ENCODE data around the gene DPP6. TPM values are rescaled to one million over a fixed set of nuclear protein-coding genes. Genes with fewer than 3 reads are reported as not detected.
"Not testable (repeated sequence)": the region's sequence is repeated elsewhere in the genome, so short reads cannot be mapped to it uniquely, and the experiment has no call there.

The DPP6 gene
- total RNA-seq, 1 donor from 2014 or later = 0.39 TPM

GRCh38 chr7:154918266-154918665 lies 866.1 kb downstream of the DPP6 start:
- no peaks in the 10 kb centered on the region for H3K36me3 ChIP-seq
- TF ChIP-seq EZH2 (IDR thresholded peaks at IDR 0.05) (no peak), CTCF (IDR thresholded peaks at IDR 0.05) (no peak), EZH2phosphoT487 (IDR thresholded peaks at IDR 0.05) (no peak)
- H3K9me3 ChIP-seq (ENCODE audit: low read depth) = no peaks in the 10 kb centered on the region
- no peaks in the 10 kb centered on the region for H3K36me3 Mint-ChIP-seq
- no peak overlapping the region for H2AFZ ChIP-seq (replicated peaks)
- H3K4me2 ChIP-seq = no peak overlapping the region
- no peaks in the 10 kb centered on the region for H3K9me3 Mint-ChIP-seq
- peaks cover 6% of the 10 kb centered on the region for H3K27me3 Mint-ChIP-seq (ENCODE audit: insufficient read depth, low read depth)
- H3K4me1 Mint-ChIP-seq = peaks cover 4% of the 10 kb centered on the region
- H3K27ac Mint-ChIP-seq = no peak overlapping the region
- H3F3A ChIP-seq (ENCODE audit: low read depth) = no peaks in the 10 kb centered on the region
- no peak overlapping the region for H3K4me3 Mint-ChIP-seq
- H3K4me1 ChIP-seq = no peaks in the 10 kb centered on the region
- no peak for DNase-seq (ENCODE audit: low spot score)
- no peak overlapping the region for H3K9ac ChIP-seq
- no peaks in the 10 kb centered on the region for H3K79me2 ChIP-seq (ENCODE audit: low read depth)
- H3K4me3 ChIP-seq = no peak overlapping the region
- H3K27me3 ChIP-seq = peaks cover 13% of the 10 kb centered on the region
- no peaks in the 10 kb centered on the region for H4K20me1 ChIP-seq (ENCODE audit: low read depth)
- no peak overlapping the region for H3K27ac ChIP-seq

- Histone ChIP-seq H3K9ac (no peak overlapping the region), H3K4me3 (no peak overlapping the region), H3F3A (ENCODE audit: low read depth) (no peaks in the 10 kb centered on the region), H2AFZ (replicated peaks) (no peak overlapping the region), H3K4me1 (no peaks in the 10 kb centered on the region), H3K9me3 (ENCODE audit: low read depth) (no peaks in the 10 kb centered on the region), H3K27ac (no peak overlapping the region), H3K36me3 (no peaks in the 10 kb centered on the region), H3K4me2 (no peak overlapping the region), H3K79me2 (ENCODE audit: low read depth) (no peaks in the 10 kb centered on the region), H3K27me3 (peaks cover 13% of the 10 kb centered on the region), H4K20me1 (ENCODE audit: low read depth) (no peaks in the 10 kb centered on the region)
- DNase-seq (ENCODE audit: low spot score) = no peak
- H3K27ac Mint-ChIP-seq = no peak overlapping the region
- TF ChIP-seq CTCF (IDR thresholded peaks at IDR 0.05) (no peak), EZH2 (IDR thresholded peaks at IDR 0.05) (no peak), EZH2phosphoT487 (IDR thresholded peaks at IDR 0.05) (no peak)
- H3K27me3 Mint-ChIP-seq (ENCODE audit: insufficient read depth, low read depth) = peaks cover 6% of the 10 kb centered on the region
- no peaks in the 10 kb centered on the region for H3K36me3 Mint-ChIP-seq
- no peaks in the 10 kb centered on the region for H3K9me3 Mint-ChIP-seq
- peaks cover 3% of the 10 kb centered on the region for H3K4me1 Mint-ChIP-seq
- no peak overlapping the region for H3K4me3 Mint-ChIP-seq
These were observed 866.5 kb downstream of the DPP6 start for GRCh38 chr7:154918741-154919140.

GRCh38 chr7:154919344-154920225 lies 867.4 kb downstream of the DPP6 start:
- H3K4me1 ChIP-seq = no peaks in the 10 kb centered on the region
- no peaks in the 10 kb centered on the region for H3K36me3 Mint-ChIP-seq
- no peaks in the 10 kb centered on the region for H3K36me3 ChIP-seq
- H3K9me3 ChIP-seq (ENCODE audit: low read depth) = no peaks in the 10 kb centered on the region
- no peak overlapping the region for H3K27ac ChIP-seq
- H3K9me3 Mint-ChIP-seq = no peaks in the 10 kb centered on the region
- no peaks in the 10 kb centered on the region for H4K20me1 ChIP-seq (ENCODE audit: low read depth)
- H3K27me3 Mint-ChIP-seq (ENCODE audit: insufficient read depth, low read depth) = peaks cover 6% of the 10 kb centered on the region
- DNase-seq (ENCODE audit: low spot score) = no peak
- H3K4me1 Mint-ChIP-seq = no peaks in the 10 kb centered on the region
- TF ChIP-seq EZH2phosphoT487 (IDR thresholded peaks at IDR 0.05) (no peak), EZH2 (IDR thresholded peaks at IDR 0.05) (no peak), CTCF (IDR thresholded peaks at IDR 0.05) (no peak)
- H3K9ac ChIP-seq = no peak overlapping the region
- H3K27ac Mint-ChIP-seq = no peak overlapping the region
- no peak overlapping the region for H3K4me3 Mint-ChIP-seq
- no peak overlapping the region for H3K4me3 ChIP-seq
- H3F3A ChIP-seq (ENCODE audit: low read depth) = no peaks in the 10 kb centered on the region
- peaks cover 5% of the 10 kb centered on the region for H3K27me3 ChIP-seq
- H3K79me2 ChIP-seq (ENCODE audit: low read depth) = no peaks in the 10 kb centered on the region
- H3K4me2 ChIP-seq = no peak overlapping the region
- H2AFZ ChIP-seq (replicated peaks) = no peak overlapping the region

- H3K36me3 Mint-ChIP-seq; H3K4me3 ChIP-seq; H3K4me2 ChIP-seq; H2AFZ ChIP-seq (replicated peaks); H4K20me1 ChIP-seq (ENCODE audit: low read depth); H3K27me3 Mint-ChIP-seq (ENCODE audit: insufficient read depth, low read depth); H3K27me3 ChIP-seq; H3K27ac Mint-ChIP-seq; H3K9me3 ChIP-seq (ENCODE audit: low read depth); H3K9ac ChIP-seq; H3F3A ChIP-seq (ENCODE audit: low read depth); H3K79me2 ChIP-seq (ENCODE audit: low read depth); H3K9me3 Mint-ChIP-seq; H3K4me3 Mint-ChIP-seq; H3K4me1 ChIP-seq; H3K27ac ChIP-seq; H3K4me1 Mint-ChIP-seq; DNase-seq (ENCODE audit: low spot score); H3K36me3 ChIP-seq: not testable (repeated sequence)
These were observed 870.3 kb downstream of the DPP6 start for GRCh38 chr7:154922472-154922871.

All from neural progenitor cell (in vitro differentiated cells).